ENCODE results near the gene SMLR1. TPM values are rescaled to one million over a fixed set of nuclear protein-coding genes. Genes with fewer than 3 reads are reported as not detected.

The SMLR1 gene
- total and polyA plus RNA-seq, 9 of the 15 experiments (the other 6 are each of a cell fraction or from before 2014, with no cell fraction given): not detected

GRCh38 chr6:130843575-130844320, 16.5 kb downstream of the SMLR1 start:
- FAIRE-seq: no peak
- TF ChIP-seq BHLHE40 (IDR thresholded peaks at IDR 0.05; ENCODE audit: low read length) (no peak), REST (IDR thresholded peaks at IDR 0.05; ENCODE audit: borderline replicate concordance) (peak; percentile 16; the same call in 1 of the 2 replicates), REST (CRISPR knock-in tag; IDR thresholded peaks at IDR 0.05; ENCODE audit: low read depth) (no peak), ZNF699 (CRISPR knock-in tag; IDR thresholded peaks at IDR 0.05; ENCODE audit: insufficient replicate concordance) (no peak), TRIM25 (IDR thresholded peaks at IDR 0.05; ENCODE audit: borderline replicate concordance) (no peak), MBD1 (CRISPR knock-in tag; IDR thresholded peaks at IDR 0.05) (no peak), HOMEZ (CRISPR knock-in tag; IDR thresholded peaks at IDR 0.05) (no peak)

More at GRCh38 chr6:130843575-130844320, 16.5 kb downstream of the SMLR1 start:
- WGBS (ENCODE audit: insufficient coverage, low coverage, missing lambda C conversion rate): 15% methylated on average over 3 of the region's 3 CpGs
- POLR2A ChIA-PET: no interaction called here
- Histone ChIP-seq H3K4me3 (no peak overlapping the region), H2AFZ (ENCODE audit: low read depth, low read length) (no peak overlapping the region), H3K4me2 (ENCODE audit: insufficient read depth, low read length) (no peak overlapping the region), H3K4me1 (replicated peaks in 1 of 2; ENCODE audit: control insufficient read depth in 2 of 2, insufficient read depth in 2 of 2, low read length in 2 of 2) (no peaks in the 10 kb centered on the region), H4K20me1 (replicated peaks; ENCODE audit: control insufficient read depth, insufficient read depth, low read length) (no peaks in the 10 kb centered on the region), H3K36me3 (ENCODE audit: control insufficient read depth, insufficient read depth, low read length) (no peaks in the 10 kb centered on the region), H3K27ac (ENCODE audit: extremely low read depth, low read depth, low read length) (no peak overlapping the region), H3K9me3 (replicated peaks; ENCODE audit: control insufficient read depth, insufficient read depth, low read depth, low read length) (no peaks in the 10 kb centered on the region), H3K79me2 (ENCODE audit: control insufficient read depth, insufficient read depth, low read length) (no peaks in the 10 kb centered on the region), H3K9ac (ENCODE audit: insufficient read depth in 1 of 2, low read depth in 2 of 2, low read length in 2 of 2) (no peak overlapping the region), H3K9me1 (ENCODE audit: control insufficient read depth, insufficient read depth, low read length) (no peaks in the 10 kb centered on the region), H3K27me3 (ENCODE audit: control insufficient read depth in 2 of 2, insufficient read depth in 2 of 2, low read length in 2 of 2) (no peaks in the 10 kb centered on the region)
- ATAC-seq: peak; percentile 85
- in situ Hi-C loops (cut with MboI): no loop called here
- no TSS peak for BruUV-seq (replicated peaks)
- peak in 2 of 4 experiments; percentile 32 to 38 for DNase-seq (ENCODE audit: extremely low read depth in 1 of 4, low spot score in 3 of 4)
- CTCF ChIA-PET (ENCODE audit: low intra/inter-chr PET ratio): interaction anchor here (0.5 to 0.6 kb wide), 3 partner anchors 310 to 955 kb away, joined by 3 to 4 read pairs (median 3); no protein-coding TSS in a partner anchor
- intact Hi-C loops (cut with micrococcal nuclease): loop anchor here (2.0 to 10.0 kb wide), 2 partner anchors 521 to 809 kb away; no protein-coding TSS in a partner anchor

All from K562 (cell line).